A673 (cell line): ENCODE data around the gene CBR3.

Experiments
- CTCF ChIP-seq: fragments of 300-800, 200-600 bp; sonication (generic); conservative IDR thresholded peaks from 2 replicates; pipeline ENCODE4 v1.5.1; 2017; ENCODE audit warnings: low read depth, mild to moderate bottlenecking, antibody characterized with exemption, low read length, moderate library complexity, mixed read lengths
- EZH2 ChIP-seq: fragments of 200-600 bp; sonication (generic); IDR thresholded peaks from 2 replicates; pipeline ENCODE4 v1.6.1; 2017; ENCODE audit warnings: borderline replicate concordance, low read depth, mild to moderate bottlenecking, mixed read lengths, antibody characterized with exemption, low read length; ENCODE audit not compliant: poor library complexity, severe bottlenecking

- TF ChIP-seq CTCF: no peak
- TF ChIP-seq EZH2: no peak
Observed at GRCh38 chr21:36127250-36127904, 7.5 kb upstream of the CBR3 start.
